ENCODE results near the gene ASPSCR1. TPM values are rescaled to one million over a fixed set of nuclear protein-coding genes. Genes with fewer than 3 reads are reported as not detected.

The ASPSCR1 gene
- total RNA-seq, 1 donor from 2014 or later, result 27.5 TPM

- intact Hi-C loops (cut with micrococcal nuclease), result no loop called here
- peaks cover 18% of the 10 kb centered on the region for H3K4me1 ChIP-seq
- no peak for TF ChIP-seq CTCF (IDR thresholded peaks at IDR 0.05; ENCODE audit: borderline replicate concordance)
- no peaks in the 10 kb centered on the region for H3K27me3 ChIP-seq (ENCODE audit: low read depth)
- H3K4me3 ChIP-seq, result no peak overlapping the region
- DNase-seq, result no peak
- H3K36me3 ChIP-seq, result peaks cover 34% of the 10 kb centered on the region
- H3K9me3 ChIP-seq (replicated peaks), result no peaks in the 10 kb centered on the region
- no peak overlapping the region for H3K27ac ChIP-seq (replicated peaks)
Measured at GRCh38 chr17:82045936-82046484, 68.6 kb downstream of the ASPSCR1 start.

DNA sequence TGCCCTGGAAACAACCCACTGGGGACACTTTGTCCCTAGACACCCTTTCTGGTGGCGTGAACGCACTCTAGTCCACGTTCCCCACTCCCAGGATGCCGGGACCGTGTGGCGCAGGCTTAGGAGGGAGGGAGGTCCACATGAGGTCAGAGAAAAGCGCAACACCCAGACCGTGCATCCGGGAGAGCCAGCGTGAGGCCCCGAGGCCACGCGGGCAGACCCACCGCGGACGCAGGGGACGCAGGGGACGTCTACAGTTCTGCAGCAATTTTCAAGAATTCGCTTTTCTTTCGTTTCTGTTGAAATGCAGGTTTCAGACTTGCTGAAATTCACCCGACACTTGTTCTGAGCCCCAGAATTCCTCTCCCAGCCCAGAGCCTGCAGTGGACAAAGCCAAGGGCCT lies 69.5 kb downstream of the ASPSCR1 start:
- Histone ChIP-seq H3K9me3 (replicated peaks) (no peaks in the 10 kb centered on the region), H3K4me1 (peaks cover 21% of the 10 kb centered on the region), H3K36me3 (peaks cover 34% of the 10 kb centered on the region), H3K27me3 (ENCODE audit: low read depth) (no peaks in the 10 kb centered on the region), H3K27ac (replicated peaks) (no peak overlapping the region), H3K4me3 (no peak overlapping the region)
- DNase-seq, result no peak
- intact Hi-C loops (cut with micrococcal nuclease), result no loop called here
- TF ChIP-seq CTCF (IDR thresholded peaks at IDR 0.05; ENCODE audit: borderline replicate concordance), result no peak

GRCh38 chr17:82047379-82047778 lies 70.0 kb downstream of the ASPSCR1 start:
- no peaks in the 10 kb centered on the region for H3K9me3 ChIP-seq (replicated peaks)
- no peak for DNase-seq
- H3K4me1 ChIP-seq, result peaks cover 25% of the 10 kb centered on the region
- intact Hi-C loops (cut with micrococcal nuclease), result no loop called here
- no peak overlapping the region for H3K27ac ChIP-seq (replicated peaks)
- peaks cover 34% of the 10 kb centered on the region for H3K36me3 ChIP-seq
- TF ChIP-seq CTCF (IDR thresholded peaks at IDR 0.05; ENCODE audit: borderline replicate concordance), result no peak
- no peak overlapping the region for H3K4me3 ChIP-seq
- no peaks in the 10 kb centered on the region for H3K27me3 ChIP-seq (ENCODE audit: low read depth)

DNA sequence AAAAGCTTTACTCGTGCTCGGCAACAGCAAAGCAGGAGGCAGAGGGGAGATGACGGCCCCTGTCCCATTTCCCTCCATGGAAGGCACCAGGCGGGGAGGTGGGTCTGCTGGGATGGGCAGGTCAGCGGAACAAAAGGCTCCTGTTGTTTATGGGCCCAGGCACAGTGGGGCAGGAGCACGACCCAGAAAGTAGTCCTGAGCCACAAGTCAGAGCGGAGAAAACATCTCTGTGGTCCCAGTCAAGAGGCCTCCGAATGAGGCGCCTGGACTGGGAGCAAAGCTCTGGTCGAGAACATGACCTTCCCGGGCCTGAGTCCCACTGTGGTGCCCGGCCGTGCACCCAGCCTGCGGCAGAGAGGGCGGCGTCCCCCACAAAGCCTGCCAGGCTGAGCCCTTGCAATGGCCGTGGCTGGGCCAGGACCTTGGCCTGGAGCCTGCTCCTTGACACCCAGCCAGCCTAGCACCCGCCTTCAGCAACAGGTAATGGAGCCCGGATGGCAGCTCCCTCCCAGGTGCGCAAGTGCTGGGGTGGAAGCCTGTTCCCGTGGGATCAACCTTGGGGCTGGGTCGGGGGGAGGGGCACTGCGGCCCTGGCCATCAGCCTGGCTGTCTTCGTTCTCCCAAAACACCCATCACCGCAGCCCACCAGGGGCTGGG lies 70.6 kb downstream of the ASPSCR1 start:
- Histone ChIP-seq H3K4me3 (no peak overlapping the region), H3K9me3 (replicated peaks) (no peaks in the 10 kb centered on the region), H3K27me3 (ENCODE audit: low read depth) (no peaks in the 10 kb centered on the region), H3K27ac (replicated peaks) (no peak overlapping the region), H3K4me1 (peaks cover 32% of the 10 kb centered on the region), H3K36me3 (peaks cover 34% of the 10 kb centered on the region)
- DNase-seq, result no peak
- intact Hi-C loops (cut with micrococcal nuclease), result no loop called here
- TF ChIP-seq CTCF (IDR thresholded peaks at IDR 0.05; ENCODE audit: borderline replicate concordance), result no peak

- Histone ChIP-seq H3K27ac (replicated peaks) (no peak overlapping the region), H3K36me3 (peaks cover 36% of the 10 kb centered on the region), H3K4me3 (no peak overlapping the region), H3K4me1 (peaks cover 37% of the 10 kb centered on the region), H3K9me3 (replicated peaks) (no peaks in the 10 kb centered on the region), H3K27me3 (ENCODE audit: low read depth) (no peaks in the 10 kb centered on the region)
- intact Hi-C loops (cut with micrococcal nuclease), result no loop called here
- TF ChIP-seq CTCF (IDR thresholded peaks at IDR 0.05; ENCODE audit: borderline replicate concordance), result no peak
- no peak for DNase-seq
Measured at GRCh38 chr17:82048571-82048971, 71.1 kb downstream of the ASPSCR1 start.

Measured in left ventricle myocardium inferior (tissue), 1 donor.